BLaER1 treated with 17β-estradiol and CSF1 and Interleukin-3, amounts not matched to agents 10 nM and 100 nM (cell line): ENCODE data around the gene CS.

Source experiments
- H3K27ac ChIP-seq, 11 experiments: shearing (Covaris generic); formaldehyde crosslinking; 2 replicates each; pipeline ENCODE4 v1.8.1; 2022
- H3K27me3 ChIP-seq, 11 experiments: shearing (Covaris generic); formaldehyde crosslinking; 2 replicates each; pipeline ENCODE4 v1.8.1; 2022
- H3K36me3 ChIP-seq, 11 experiments: shearing (Covaris generic); formaldehyde crosslinking; 2 replicates each; pipeline ENCODE4 v1.8.1; 2022
- H3K4me1 ChIP-seq, 10 experiments: shearing (Covaris generic); formaldehyde crosslinking; 2 replicates each; pipeline ENCODE4 v1.8.1; 2022
- H3K4me2 ChIP-seq, 11 experiments: shearing (Covaris generic); formaldehyde crosslinking; 2 replicates each; pipeline ENCODE4 v1.8.1; 2022
- H3K4me3 ChIP-seq, 10 experiments: shearing (Covaris generic); formaldehyde crosslinking; 2 replicates each; pipeline ENCODE4 v1.8.1; 2022
- H3K9ac ChIP-seq, 11 experiments: shearing (Covaris generic); formaldehyde crosslinking; 2 replicates each; pipeline ENCODE4 v1.8.1; 2022
- H3K9me3 ChIP-seq, 11 experiments: shearing (Covaris generic); formaldehyde crosslinking; replicated peaks in 1 of 11; 2 replicates each; pipeline ENCODE4 v1.8.1; 2022
- H4K20me1 ChIP-seq, 11 experiments: shearing (Covaris generic); formaldehyde crosslinking; 2 replicates each; pipeline ENCODE4 v1.8.1; 2022
- Cebpa-rat ChIP-seq, 11 experiments: shearing (Covaris generic); IDR thresholded peaks; 2 replicates each; pipeline ENCODE4 v1.8.1; 2022

CS gene

GRCh38 chr12:56260921-56261320 lies 39.2 kb downstream of the CS start:
- Histone ChIP-seq H3K9ac (no peak overlapping the region), H3K4me3 (no peak overlapping the region), H3K9me3 (no peaks in the 10 kb centered on the region), H3K4me1 (peaks cover 18 to 31% (median 27%) of the 10 kb centered on the region in 10 experiments), H4K20me1 (peaks cover 0 to 18% (median 16%) of the 10 kb centered on the region in 11 experiments; a peak in 16 of 22 replicates), H3K36me3 (peaks cover 5 to 13% (median 12%) of the 10 kb centered on the region in 11 experiments; a peak in 21 of 22 replicates), H3K4me2 (no peak overlapping the region), H3K27ac (no peak overlapping the region), H3K27me3 (peaks cover 0 to 8% (median 0%) of the 10 kb centered on the region in 11 experiments; a peak in 6 of 22 replicates)
- no peak for TF ChIP-seq Cebpa-rat (IDR thresholded peaks at IDR 0.05)

- Histone ChIP-seq H3K9ac (no peak overlapping the region), H3K4me1 (peaks cover 18 to 26% (median 24%) of the 10 kb centered on the region in 10 experiments), H3K9me3 (no peaks in the 10 kb centered on the region), H3K27me3 (peaks cover 0 to 8% (median 0%) of the 10 kb centered on the region in 11 experiments; a peak in 6 of 22 replicates), H3K27ac (no peak overlapping the region), H3K4me3 (no peak overlapping the region), H3K4me2 (no peak overlapping the region), H3K36me3 (peaks cover 11 to 19% (median 17%) of the 10 kb centered on the region in 11 experiments), H4K20me1 (peaks cover 0 to 23% (median 21%) of the 10 kb centered on the region in 11 experiments; a peak in 16 of 22 replicates)
- no peak for TF ChIP-seq Cebpa-rat (IDR thresholded peaks at IDR 0.05)
Measured at GRCh38 chr12:56260380-56260779, 39.8 kb downstream of the CS start.

- peak overlapping the region; percentile 75 to 96 (median 93) for H3K4me2 ChIP-seq
- H3K27me3 ChIP-seq = peaks cover 0 to 8% (median 0%) of the 10 kb centered on the region in 11 experiments; a peak in 6 of 22 replicates
- TF ChIP-seq Cebpa-rat (IDR thresholded peaks at IDR 0.05) = no peak
- H3K4me3 ChIP-seq = peak overlapping the region; percentile 73 to 95 (median 83)
- peak overlapping the region; percentile 44 to 88 (median 87); a peak in 20 of 22 replicates for H3K27ac ChIP-seq
- peaks cover 18 to 26% (median 24%) of the 10 kb centered on the region in 10 experiments for H3K4me1 ChIP-seq
- H3K36me3 ChIP-seq = peaks cover 26 to 35% (median 33%) of the 10 kb centered on the region in 11 experiments
- no peaks in the 10 kb centered on the region for H3K9me3 ChIP-seq
- H3K9ac ChIP-seq = peak overlapping the region; percentile 83 to 97 (median 93)
- H4K20me1 ChIP-seq = peaks cover 0 to 31% (median 22%) of the 10 kb centered on the region in 11 experiments; a peak in 16 of 22 replicates
Measured at GRCh38 chr12:56258820-56259183, 41.3 kb downstream of the CS start.

- peaks cover 32 to 40% (median 38%) of the 10 kb centered on the region in 11 experiments for H3K36me3 ChIP-seq
- H3K27me3 ChIP-seq = peaks cover 0 to 8% (median 0%) of the 10 kb centered on the region in 11 experiments; a peak in 6 of 22 replicates
- peak within 1 kb of the TSS; percentile 73 to 95 (median 83) for H3K4me3 ChIP-seq
- H3K9me3 ChIP-seq = no peaks in the 10 kb centered on the region
- peak within 1 kb of the TSS; percentile 44 to 88 (median 87); a peak in 21 of 22 replicates for H3K27ac ChIP-seq
- peaks cover 0 to 37% (median 22%) of the 10 kb centered on the region in 11 experiments; a peak in 16 of 22 replicates for H4K20me1 ChIP-seq
- no peak for TF ChIP-seq Cebpa-rat (IDR thresholded peaks at IDR 0.05)
- peaks cover 18 to 26% (median 24%) of the 10 kb centered on the region in 10 experiments for H3K4me1 ChIP-seq
- H3K9ac ChIP-seq = peak within 1 kb of the TSS; percentile 83 to 97 (median 93)
- H3K4me2 ChIP-seq = peak within 1 kb of the TSS; percentile 81 to 96 (median 94)
Measured at GRCh38 chr12:56258068-56258819, 41.9 kb downstream of the CS start, which contains the start of gene ANKRD52. Gene ANKRD52 (minus strand): TSS chr12:56258384. CDS start chr12:56258269, 115 bp downstream.

GRCh38 chr12:56257491-56258067 lies 42.6 kb downstream of the CS start:
- no peak for TF ChIP-seq Cebpa-rat (IDR thresholded peaks at IDR 0.05)
- Histone ChIP-seq H3K27me3 (peaks cover 0 to 8% (median 0%) of the 10 kb centered on the region in 11 experiments; a peak in 6 of 22 replicates), H3K36me3 (peaks cover 38 to 47% (median 45%) of the 10 kb centered on the region in 11 experiments), H3K27ac (peak overlapping the region; percentile 44 to 88 (median 87); a peak in 21 of 22 replicates), H4K20me1 (peaks cover 0 to 43% (median 24%) of the 10 kb centered on the region in 11 experiments; a peak in 16 of 22 replicates), H3K9ac (peak overlapping the region; percentile 83 to 97 (median 93)), H3K9me3 (no peaks in the 10 kb centered on the region), H3K4me1 (peaks cover 18 to 26% (median 24%) of the 10 kb centered on the region in 10 experiments), H3K4me2 (peak overlapping the region; percentile 81 to 96 (median 94)), H3K4me3 (peak overlapping the region; percentile 73 to 95 (median 83))

- peak overlapping the region; percentile 73 to 95 (median 83) for H3K4me3 ChIP-seq
- peaks cover 0 to 47% (median 24%) of the 10 kb centered on the region in 11 experiments; a peak in 16 of 22 replicates for H4K20me1 ChIP-seq
- peaks cover 43 to 52% (median 50%) of the 10 kb centered on the region in 11 experiments for H3K36me3 ChIP-seq
- peak overlapping the region; percentile 81 to 96 (median 94) for H3K4me2 ChIP-seq
- H3K27ac ChIP-seq = peak overlapping the region in 9 of 11 experiments; percentile 65 to 88 (median 87); a peak in 8 of 22 replicates
- peaks cover 0 to 8% (median 0%) of the 10 kb centered on the region in 11 experiments; a peak in 6 of 22 replicates for H3K27me3 ChIP-seq
- no peak for TF ChIP-seq Cebpa-rat (IDR thresholded peaks at IDR 0.05)
- no peaks in the 10 kb centered on the region for H3K9me3 ChIP-seq
- peaks cover 18 to 26% (median 24%) of the 10 kb centered on the region in 10 experiments for H3K4me1 ChIP-seq
- H3K9ac ChIP-seq = peak overlapping the region; percentile 83 to 97 (median 93)
Measured at GRCh38 chr12:56257071-56257470, 43.1 kb downstream of the CS start.

- Histone ChIP-seq H3K9ac (peak overlapping the region; percentile 83 to 97 (median 93); a peak in 20 of 22 replicates), H4K20me1 (peaks cover 0 to 47% (median 24%) of the 10 kb centered on the region in 11 experiments; a peak in 16 of 22 replicates), H3K4me3 (peak overlapping the region in 7 of 10 experiments; percentile 76 to 95 (median 83); a peak in 8 of 20 replicates), H3K27ac (peak overlapping the region in 1 of 11 experiments; percentile 0; a peak in 1 of 22 replicates), H3K4me1 (peaks cover 18 to 26% (median 24%) of the 10 kb centered on the region in 10 experiments), H3K4me2 (peak overlapping the region; percentile 81 to 96 (median 94)), H3K9me3 (no peaks in the 10 kb centered on the region), H3K36me3 (peaks cover 50 to 58% (median 56%) of the 10 kb centered on the region in 11 experiments), H3K27me3 (peaks cover 0 to 8% (median 0%) of the 10 kb centered on the region in 11 experiments; a peak in 6 of 22 replicates)
- TF ChIP-seq Cebpa-rat (IDR thresholded peaks at IDR 0.05) = no peak
Measured at GRCh38 chr12:56256326-56256960, 43.7 kb downstream of the CS start.

- Histone ChIP-seq H3K4me2 (0 out of 22 replicates have a peak overlapping the region, but pooled peaks of 1 of the 11 experiments have one; percentile 96), H4K20me1 (peaks cover 0 to 47% (median 24%) of the 10 kb centered on the region in 11 experiments; a peak in 16 of 22 replicates), H3K27me3 (peaks cover 0 to 8% (median 0%) of the 10 kb centered on the region in 11 experiments; a peak in 6 of 22 replicates), H3K9ac (peak overlapping the region in 7 of 11 experiments; percentile 7 to 96 (median 93); a peak in 5 of 22 replicates), H3K27ac (no peak overlapping the region), H3K9me3 (no peaks in the 10 kb centered on the region), H3K36me3 (peaks cover 57 to 66% (median 64%) of the 10 kb centered on the region in 11 experiments), H3K4me3 (no peak overlapping the region), H3K4me1 (peaks cover 18 to 26% (median 24%) of the 10 kb centered on the region in 10 experiments)
- TF ChIP-seq Cebpa-rat (IDR thresholded peaks at IDR 0.05) = no peak
Measured at GRCh38 chr12:56255671-56256070, 44.5 kb downstream of the CS start.
